ENCODE data around the gene CREG2. TPM values are rescaled to one million over a fixed set of nuclear protein-coding genes. Genes with fewer than 3 reads are reported as not detected.

The CREG2 gene
- total RNA-seq, 6 experiments from 2014 or later = 0.20 TPM; not detected in 5

DNA sequence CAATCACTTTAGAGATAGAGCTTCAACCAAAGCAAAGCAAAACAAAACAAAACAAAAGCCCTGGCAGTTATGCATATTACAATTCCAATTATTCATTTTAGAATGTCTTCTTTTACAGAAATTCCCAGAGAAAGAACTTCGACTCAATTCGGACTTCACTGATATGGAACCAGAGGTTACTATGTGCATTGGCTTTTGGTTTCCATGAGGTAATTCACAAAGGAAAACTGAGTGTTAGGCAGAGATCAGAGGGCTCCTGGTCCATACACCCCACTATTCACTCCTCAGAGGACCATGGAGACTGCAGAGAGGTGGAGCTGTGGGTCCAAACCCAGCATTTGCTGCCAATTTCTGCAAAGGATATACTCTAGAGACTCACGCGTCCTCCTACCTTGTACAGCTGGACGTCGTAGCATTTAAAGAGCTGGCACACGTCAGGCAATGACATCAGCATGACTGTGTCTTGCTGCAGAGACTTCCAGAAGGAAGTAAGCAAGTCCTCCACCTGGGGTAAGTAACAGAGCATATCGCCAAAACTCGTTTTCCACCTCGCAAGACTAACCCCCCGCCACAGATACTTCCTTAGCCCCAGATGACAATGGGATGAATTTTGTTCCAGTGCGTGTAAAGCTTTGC, 31.3 kb upstream of the CREG2 start:
- intact Hi-C loops (cut with DNase I) = loop anchor here in 1 of 2 donors (5.0 kb wide), 1 partner anchor 414 kb away; no protein-coding TSS in a partner anchor
- Histone ChIP-seq H3K9me3 (no peaks in the 10 kb centered on the region), H3K27me3 (no peaks in the 10 kb centered on the region), H3K36me3 (no peaks in the 10 kb centered on the region), H3K4me3 (no peak overlapping the region), H3K27ac (no peak overlapping the region), H3K4me1 (no peaks in the 10 kb centered on the region)
- TF ChIP-seq, protein P1, sequence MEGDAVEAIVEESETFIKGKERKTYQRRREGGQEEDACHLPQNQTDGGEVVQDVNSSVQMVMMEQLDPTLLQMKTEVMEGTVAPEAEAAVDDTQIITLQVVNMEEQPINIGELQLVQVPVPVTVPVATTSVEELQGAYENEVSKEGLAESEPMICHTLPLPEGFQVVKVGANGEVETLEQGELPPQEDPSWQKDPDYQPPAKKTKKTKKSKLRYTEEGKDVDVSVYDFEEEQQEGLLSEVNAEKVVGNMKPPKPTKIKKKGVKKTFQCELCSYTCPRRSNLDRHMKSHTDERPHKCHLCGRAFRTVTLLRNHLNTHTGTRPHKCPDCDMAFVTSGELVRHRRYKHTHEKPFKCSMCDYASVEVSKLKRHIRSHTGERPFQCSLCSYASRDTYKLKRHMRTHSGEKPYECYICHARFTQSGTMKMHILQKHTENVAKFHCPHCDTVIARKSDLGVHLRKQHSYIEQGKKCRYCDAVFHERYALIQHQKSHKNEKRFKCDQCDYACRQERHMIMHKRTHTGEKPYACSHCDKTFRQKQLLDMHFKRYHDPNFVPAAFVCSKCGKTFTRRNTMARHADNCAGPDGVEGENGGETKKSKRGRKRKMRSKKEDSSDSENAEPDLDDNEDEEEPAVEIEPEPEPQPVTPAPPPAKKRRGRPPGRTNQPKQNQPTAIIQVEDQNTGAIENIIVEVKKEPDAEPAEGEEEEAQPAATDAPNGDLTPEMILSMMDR (IDR thresholded peaks at IDR 0.05) = no peak
- no peak for TF ChIP-seq POLR2A (IDR thresholded peaks at IDR 0.05)
- ATAC-seq (no peak), DNase-seq (no peak)
- WGBS (ENCODE audit: insufficient coverage, low coverage, low lambda C conversion rate, missing lambda C conversion rate) = 54% methylated on average over 8 of the region's 12 CpGs

DNA sequence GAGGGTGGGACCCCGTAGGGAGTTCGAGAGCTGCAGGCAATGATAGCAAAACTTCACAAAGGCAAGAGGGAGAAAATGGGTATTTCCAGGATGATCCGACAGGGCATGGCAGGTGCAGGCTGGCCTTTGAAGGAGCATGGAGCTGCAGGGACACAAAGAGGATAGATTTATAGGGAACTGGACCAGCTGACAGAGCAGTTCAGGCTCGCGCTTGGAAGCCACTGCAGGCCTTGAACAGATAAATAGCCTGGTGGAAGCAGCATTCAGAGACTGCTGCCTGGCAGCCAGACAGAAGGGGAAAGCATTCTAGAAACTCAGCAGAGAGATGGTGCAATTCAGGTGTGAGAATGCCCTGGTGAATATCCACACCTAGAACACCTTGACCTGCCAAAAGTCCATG, 29.3 kb upstream of the CREG2 start:
- Histone ChIP-seq H3K4me1 (no peaks in the 10 kb centered on the region), H3K36me3 (no peaks in the 10 kb centered on the region), H3K9me3 (no peaks in the 10 kb centered on the region), H3K27me3 (no peaks in the 10 kb centered on the region), H3K4me3 (no peak overlapping the region), H3K27ac (no peak overlapping the region)
- no peak for ATAC-seq
- TF ChIP-seq, protein P1 (IDR thresholded peaks at IDR 0.05) = no peak
- no peak for TF ChIP-seq POLR2A (IDR thresholded peaks at IDR 0.05)
- intact Hi-C loops (cut with DNase I) = loop anchor here in 1 of 2 donors (5.0 kb wide), 1 partner anchor 416 kb away; no protein-coding TSS in a partner anchor
- 71% methylated on average over 5 of the region's 5 CpGs for WGBS (ENCODE audit: insufficient coverage, low coverage, low lambda C conversion rate, missing lambda C conversion rate)
- no peak for DNase-seq

DNA sequence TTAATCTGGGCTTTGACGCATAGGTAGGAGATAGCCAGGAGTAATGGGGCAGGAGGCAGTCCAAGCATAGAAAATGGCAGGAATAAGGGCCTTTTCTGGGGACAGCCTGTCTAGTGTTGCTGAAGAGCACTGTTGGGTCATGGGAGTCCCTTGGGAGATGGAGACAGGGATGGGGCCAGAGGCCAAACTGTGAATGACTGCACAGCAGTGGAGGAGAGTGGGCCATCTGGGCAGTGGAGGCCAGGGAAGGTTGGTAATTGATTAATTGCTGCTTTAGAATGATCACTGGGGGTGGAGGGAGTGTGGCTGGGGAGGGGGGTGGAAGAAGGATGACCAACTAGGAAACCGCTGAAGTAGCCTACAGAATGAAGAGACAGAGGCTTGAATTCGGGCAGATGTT, 28.6 kb upstream of the CREG2 start:
- no peaks in the 10 kb centered on the region for H3K36me3 ChIP-seq
- no peaks in the 10 kb centered on the region for H3K27me3 ChIP-seq
- intact Hi-C loops (cut with DNase I) = loop anchor here in 1 of 2 donors (5.0 kb wide), 1 partner anchor 416 kb away; no protein-coding TSS in a partner anchor
- H3K4me3 ChIP-seq = no peak overlapping the region
- no peak for DNase-seq
- no peak for TF ChIP-seq POLR2A (IDR thresholded peaks at IDR 0.05)
- TF ChIP-seq, protein P1 (IDR thresholded peaks at IDR 0.05) = no peak
- no peaks in the 10 kb centered on the region for H3K9me3 ChIP-seq
- no peaks in the 10 kb centered on the region for H3K4me1 ChIP-seq
- WGBS (ENCODE audit: insufficient coverage, low coverage, low lambda C conversion rate, missing lambda C conversion rate) = 100% methylated on average over 2 of the region's 3 CpGs
- no peak for ATAC-seq
- no peak overlapping the region for H3K27ac ChIP-seq

DNA sequence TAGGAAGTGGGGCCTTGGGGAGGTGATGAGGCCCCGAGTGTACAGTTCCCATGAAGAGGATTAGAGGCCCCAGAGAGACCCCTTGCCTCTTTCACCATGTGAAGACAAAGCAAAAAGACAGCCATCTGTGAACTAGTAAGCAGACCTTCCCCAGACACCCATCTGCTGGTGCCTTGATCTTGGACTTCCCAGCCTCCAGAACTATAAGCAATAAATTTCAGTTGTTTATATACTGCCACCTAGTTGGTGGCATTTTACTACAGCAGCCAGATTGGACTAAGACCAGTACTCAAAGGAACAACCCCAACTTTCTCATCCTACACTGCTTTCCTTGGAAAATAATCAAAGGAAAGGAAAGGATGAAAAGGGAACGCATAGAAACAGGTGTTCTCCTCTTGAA, 27.9 kb upstream of the CREG2 start:
- ATAC-seq = no peak
- 100% methylated on average over 1 of the region's 2 CpGs for WGBS (ENCODE audit: insufficient coverage, low coverage, low lambda C conversion rate, missing lambda C conversion rate)
- intact Hi-C loops (cut with DNase I) = loop anchor here in 1 of 2 donors (5.0 kb wide), 1 partner anchor 417 kb away; no protein-coding TSS in a partner anchor
- Histone ChIP-seq H3K36me3 (no peaks in the 10 kb centered on the region), H3K4me1 (no peaks in the 10 kb centered on the region), H3K27ac (no peak overlapping the region), H3K27me3 (no peaks in the 10 kb centered on the region), H3K9me3 (no peaks in the 10 kb centered on the region), H3K4me3 (no peak overlapping the region)
- TF ChIP-seq POLR2A (IDR thresholded peaks at IDR 0.05) = no peak
- TF ChIP-seq, protein P1 (IDR thresholded peaks at IDR 0.05) = no peak
- no peak for DNase-seq
